HG03432 (cell line): ENCODE results near the gene SEZ6.

Experiments used
- ATAC-seq: cut with Tn5 transposase; IDR thresholded peaks from one replicate; pipeline ENCODE4 v1.9.1; 2021; ENCODE audit warnings: mild to moderate bottlenecking, moderate library complexity; ENCODE audit not compliant: unreplicated experiment

The SEZ6 gene, protein sequence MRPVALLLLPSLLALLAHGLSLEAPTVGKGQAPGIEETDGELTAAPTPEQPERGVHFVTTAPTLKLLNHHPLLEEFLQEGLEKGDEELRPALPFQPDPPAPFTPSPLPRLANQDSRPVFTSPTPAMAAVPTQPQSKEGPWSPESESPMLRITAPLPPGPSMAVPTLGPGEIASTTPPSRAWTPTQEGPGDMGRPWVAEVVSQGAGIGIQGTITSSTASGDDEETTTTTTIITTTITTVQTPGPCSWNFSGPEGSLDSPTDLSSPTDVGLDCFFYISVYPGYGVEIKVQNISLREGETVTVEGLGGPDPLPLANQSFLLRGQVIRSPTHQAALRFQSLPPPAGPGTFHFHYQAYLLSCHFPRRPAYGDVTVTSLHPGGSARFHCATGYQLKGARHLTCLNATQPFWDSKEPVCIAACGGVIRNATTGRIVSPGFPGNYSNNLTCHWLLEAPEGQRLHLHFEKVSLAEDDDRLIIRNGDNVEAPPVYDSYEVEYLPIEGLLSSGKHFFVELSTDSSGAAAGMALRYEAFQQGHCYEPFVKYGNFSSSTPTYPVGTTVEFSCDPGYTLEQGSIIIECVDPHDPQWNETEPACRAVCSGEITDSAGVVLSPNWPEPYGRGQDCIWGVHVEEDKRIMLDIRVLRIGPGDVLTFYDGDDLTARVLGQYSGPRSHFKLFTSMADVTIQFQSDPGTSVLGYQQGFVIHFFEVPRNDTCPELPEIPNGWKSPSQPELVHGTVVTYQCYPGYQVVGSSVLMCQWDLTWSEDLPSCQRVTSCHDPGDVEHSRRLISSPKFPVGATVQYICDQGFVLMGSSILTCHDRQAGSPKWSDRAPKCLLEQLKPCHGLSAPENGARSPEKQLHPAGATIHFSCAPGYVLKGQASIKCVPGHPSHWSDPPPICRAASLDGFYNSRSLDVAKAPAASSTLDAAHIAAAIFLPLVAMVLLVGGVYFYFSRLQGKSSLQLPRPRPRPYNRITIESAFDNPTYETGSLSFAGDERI

DNA sequence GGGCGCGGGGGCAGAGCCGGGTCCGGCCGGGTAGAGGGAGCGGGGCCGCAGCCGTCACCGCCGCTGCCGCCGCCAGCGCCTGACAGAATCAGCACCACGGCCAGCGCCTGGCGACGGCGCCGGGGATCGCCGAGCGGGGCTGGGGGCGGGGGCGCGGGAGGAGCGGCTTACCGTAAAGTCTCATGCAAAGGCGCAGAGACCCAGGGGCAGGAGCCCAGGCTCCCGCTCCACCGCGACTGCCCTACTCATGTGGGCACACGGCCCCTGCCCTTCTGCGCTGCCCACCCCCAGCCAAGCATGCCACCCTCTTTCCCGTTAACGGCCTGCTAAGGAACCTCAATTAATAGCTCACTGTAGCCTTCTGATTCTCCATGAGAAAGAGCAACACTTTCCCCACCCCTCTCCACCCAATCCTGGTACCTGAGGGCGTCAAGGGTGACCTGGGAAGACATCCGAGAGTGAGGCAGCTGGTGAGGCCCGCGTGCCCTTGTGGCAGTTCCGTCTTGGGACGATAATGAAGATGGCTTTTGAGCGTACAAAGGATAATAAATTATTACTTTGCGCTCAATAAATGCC, at the start of gene SEZ6:
Gene SEZ6 (minus strand): TSS at position 98 of the 576 bp plus-strand sequence. CDS start 164 bp downstream, outside the sequence.
- no peak for ATAC-seq

DNA sequence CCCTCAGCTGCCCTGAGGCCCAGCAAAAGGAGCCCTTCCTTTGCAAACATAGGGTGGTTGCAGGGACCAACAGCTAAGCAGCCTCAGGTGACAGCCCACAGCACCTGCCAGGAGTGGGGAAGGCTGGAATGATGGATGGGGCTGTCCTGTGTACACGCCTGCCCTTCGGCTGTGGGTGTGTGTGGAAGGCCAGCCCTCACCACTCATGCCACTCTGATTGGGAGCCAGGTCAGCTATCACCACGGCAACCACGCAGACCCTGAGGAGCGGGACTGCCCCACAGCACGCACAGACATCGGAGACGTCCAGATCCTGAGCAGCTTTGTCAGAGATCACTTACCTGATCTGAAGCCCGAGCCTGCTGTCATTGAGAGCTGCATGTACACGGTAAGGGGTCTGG, 49.0 kb upstream of the SEZ6 start:
- ATAC-seq, result no peak

DNA sequence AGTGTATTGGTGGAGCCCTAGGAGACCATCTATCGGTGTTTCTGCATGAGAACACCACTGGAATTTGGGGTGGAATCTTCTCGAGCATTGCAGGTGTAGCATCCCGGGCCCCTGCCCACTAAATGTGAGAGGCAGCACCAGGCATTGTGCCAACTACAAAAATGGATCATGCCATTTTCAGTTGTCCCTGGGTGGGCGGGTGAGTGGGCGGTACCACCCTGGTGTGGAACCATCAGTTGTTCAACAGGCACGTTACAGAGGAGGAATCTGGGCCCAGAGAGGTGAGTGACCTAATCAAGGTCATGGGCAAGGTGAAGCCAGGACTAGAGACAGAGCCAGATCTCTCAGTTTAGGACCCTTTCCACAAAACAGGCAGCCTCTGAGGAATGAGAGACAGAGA, 45.9 kb upstream of the SEZ6 start:
- ATAC-seq, result no peak

DNA sequence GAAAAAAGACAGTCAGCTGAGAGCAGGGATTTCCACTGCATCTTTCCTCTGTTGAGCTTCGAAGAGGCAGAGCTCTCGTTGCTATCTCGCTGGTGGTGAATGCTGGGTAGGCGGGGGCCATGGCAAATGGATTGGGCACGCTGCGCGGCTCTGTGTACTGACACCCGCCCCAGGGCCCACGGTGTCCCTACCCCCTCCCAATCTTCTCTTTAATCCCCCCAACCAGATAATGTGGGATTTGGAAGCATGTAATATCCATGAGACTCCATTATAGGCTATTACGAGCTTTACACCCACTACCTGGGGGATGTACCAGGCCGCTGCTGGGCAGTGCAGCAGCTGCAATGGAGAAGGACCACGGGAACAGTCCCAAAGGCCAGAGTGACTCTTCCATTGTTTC, 45.4 kb upstream of the SEZ6 start:
- ATAC-seq, result no peak

DNA sequence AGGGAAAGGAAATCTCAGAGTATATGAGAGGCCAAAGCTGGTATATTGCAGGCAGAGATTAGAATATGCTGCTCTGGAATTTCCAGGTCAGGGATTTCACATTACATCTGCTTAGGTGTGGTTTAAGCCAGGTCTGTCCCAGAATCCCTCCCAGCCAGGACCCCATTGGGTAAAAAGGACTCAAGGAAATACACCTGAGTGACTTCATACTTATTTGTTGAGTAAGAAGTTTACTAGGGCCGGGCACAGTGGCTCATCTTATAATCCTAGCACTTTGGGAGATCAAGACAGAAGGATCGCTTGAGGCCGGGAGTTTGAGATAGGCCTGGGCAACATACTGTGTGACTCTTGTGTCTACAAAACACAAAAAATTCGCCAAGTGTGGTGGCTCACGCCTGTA, 44.3 kb upstream of the SEZ6 start:
- no peak for ATAC-seq

DNA sequence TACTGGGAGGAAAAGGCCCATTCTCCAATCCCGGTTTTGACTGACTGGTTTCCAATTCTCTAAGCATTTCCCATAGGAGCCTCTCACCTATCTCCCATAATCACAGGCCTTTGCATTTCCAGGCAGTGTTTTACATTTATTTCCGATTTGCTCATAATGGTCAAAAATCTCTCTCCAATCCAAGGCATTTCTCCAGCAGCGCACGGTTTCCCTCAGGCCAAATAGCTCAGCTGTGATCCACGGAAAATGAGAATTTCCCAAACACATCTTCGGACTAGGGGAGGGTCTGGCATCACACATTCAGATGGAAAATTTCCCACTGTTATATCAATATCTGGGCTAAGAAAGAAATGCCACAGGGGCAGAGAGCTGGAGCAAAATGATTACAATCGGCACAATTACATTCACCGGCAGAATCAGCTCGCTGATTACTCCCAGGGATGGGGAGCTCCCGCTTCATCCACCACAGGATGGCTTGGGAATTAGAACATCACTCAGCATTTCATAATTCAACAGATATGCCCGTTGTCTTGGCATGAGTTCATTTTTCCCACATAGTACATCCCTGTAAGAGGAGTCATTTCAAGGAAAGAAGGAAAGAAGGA, 43.8 kb upstream of the SEZ6 start:
- ATAC-seq, result no peak

DNA sequence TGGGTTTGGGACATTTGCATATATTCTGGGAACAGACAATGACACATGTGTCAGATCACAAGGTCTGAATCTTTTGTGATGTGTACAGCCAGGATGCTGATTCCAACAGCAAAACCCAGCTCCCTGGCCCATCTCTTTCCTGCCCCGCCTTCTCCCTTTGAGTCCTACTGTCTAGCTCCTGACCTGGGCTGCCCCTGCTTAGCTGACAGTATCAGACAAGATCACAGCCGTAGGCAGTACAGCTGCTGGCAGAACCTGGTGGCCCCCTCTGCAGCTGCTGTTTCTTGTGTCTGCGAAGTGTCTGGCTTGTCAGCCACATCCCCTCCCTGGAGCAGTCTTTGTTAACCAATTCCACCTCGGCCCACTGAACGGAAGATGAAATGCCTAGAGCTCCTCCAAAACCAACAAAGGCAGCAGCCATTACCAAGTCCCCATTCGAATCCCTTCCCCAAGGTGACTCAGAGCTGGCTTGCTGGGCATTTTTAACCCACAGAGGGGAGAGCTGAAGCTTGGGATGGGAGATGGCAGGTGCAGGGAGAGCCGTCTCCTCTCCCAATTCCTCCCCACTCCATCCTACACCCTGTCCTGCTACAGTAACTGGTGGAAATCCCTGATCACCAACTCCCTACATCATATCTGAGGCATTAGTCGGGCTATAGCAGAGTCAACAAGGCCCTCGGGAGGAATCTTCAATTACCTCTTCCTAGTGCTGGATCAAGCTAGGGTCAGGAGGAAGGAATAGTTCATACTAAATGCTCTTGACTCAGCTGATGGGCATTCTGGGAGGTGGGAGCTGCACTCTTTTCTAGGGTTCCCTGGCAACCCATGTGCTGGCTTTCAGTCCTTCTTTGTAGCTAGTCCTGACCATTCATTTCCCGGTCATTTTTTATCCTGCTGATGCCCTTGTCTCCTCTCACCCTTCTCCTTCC, 42.9 kb upstream of the SEZ6 start:
- ATAC-seq, result no peak

DNA sequence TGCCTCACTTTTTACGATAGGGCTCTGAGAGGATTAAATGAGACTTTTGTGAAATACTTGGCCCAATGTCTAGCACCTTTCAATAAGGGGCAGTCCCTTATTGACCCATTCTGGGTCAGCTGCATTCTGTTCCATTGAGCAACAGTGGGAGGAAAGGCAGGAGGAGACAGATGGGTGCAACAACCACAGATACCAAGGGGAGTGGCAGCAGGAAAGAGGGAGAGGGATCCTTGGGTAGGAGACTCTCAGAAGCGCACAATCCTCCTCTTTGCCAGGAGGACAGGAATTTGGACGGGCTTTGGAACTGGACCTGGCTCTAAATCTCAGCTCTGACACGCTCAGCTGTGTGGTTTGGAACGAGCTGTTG, 40.6 kb upstream of the SEZ6 start:
- no peak for ATAC-seq

DNA sequence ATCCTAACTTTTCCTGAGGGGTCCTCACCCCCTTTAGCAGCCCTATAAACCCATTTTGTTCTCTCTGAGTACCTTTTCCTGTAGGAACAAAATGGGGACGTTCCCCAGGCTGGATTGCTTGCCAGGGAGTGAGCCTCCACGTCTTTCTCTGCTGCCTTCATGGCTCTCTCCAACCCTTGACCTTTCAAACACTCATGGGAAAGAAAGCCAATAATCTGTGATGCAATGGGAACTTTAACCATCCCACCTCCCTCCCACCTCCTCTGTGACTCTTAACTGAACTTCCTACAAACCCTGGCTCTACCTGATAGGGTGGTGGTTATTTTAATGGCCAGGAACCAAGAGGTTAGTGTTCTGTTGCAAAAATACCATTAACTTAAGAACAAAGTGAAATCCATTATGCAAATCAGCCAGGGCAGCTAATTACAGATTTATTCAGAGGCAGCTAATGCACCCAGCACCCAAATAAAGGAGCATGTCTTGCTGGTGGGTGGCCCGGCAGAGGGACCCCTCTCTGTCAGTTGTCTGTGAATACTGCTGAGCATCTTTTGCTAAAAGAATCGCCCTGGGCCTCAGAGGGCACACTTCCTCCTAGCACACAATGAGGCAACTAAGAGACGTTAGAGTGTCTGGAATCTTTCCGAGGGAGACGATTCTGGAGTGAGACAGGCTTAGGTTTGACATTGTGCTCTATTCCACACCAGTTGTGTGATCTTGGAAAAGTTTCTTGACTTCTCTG, 40.1 kb upstream of the SEZ6 start:
- ATAC-seq, result no peak

DNA sequence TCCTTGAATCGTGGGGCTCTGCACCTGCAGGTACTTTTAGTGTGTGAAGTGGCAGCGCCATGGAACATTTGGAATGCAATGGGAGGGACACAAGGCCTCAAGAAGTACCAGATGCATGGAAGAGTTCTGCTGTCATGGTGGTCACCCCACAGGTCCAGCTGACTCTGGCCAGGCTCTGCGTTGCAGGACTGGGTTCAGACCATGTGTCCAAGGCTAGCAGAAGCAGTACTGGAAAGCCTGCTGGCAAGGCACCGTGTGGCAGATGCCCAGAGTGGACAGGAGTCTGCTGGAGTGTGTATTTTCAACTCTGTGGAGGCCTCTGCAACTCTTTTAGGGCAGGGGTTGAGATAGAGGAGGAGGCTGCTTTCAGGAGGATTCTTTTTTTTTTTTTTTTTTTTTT, 39.2 kb upstream of the SEZ6 start:
- ATAC-seq, result no peak

DNA sequence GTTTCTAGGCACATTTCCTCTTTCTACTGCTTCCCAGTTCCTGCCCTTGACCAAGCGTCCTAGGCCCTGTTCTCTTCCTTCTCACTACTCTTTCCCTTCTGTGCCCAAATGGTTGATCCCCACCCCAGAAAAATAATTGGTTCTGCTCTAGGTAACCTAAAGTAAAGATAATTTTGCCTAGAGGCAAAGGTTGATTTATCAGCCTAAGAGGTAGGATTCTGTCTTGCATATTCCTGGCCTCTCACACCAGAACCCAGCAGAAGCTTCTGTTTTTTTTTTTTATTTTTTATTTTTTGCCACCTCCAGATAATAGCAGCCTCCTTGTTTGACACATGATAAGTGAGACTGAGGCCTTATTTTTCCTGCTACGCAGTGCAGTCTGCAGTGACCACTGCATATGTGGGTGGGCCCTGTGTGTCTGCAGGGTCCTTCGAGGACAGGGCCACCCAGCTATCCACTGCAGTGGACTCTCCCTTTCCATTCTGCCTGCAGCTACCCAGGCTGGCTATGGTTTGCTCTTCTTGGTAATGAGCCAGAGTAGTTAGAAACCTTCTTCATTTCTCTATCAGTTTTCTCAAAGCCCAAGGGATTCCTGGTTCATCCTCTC, 37.8 kb upstream of the SEZ6 start:
- ATAC-seq, result no peak

DNA sequence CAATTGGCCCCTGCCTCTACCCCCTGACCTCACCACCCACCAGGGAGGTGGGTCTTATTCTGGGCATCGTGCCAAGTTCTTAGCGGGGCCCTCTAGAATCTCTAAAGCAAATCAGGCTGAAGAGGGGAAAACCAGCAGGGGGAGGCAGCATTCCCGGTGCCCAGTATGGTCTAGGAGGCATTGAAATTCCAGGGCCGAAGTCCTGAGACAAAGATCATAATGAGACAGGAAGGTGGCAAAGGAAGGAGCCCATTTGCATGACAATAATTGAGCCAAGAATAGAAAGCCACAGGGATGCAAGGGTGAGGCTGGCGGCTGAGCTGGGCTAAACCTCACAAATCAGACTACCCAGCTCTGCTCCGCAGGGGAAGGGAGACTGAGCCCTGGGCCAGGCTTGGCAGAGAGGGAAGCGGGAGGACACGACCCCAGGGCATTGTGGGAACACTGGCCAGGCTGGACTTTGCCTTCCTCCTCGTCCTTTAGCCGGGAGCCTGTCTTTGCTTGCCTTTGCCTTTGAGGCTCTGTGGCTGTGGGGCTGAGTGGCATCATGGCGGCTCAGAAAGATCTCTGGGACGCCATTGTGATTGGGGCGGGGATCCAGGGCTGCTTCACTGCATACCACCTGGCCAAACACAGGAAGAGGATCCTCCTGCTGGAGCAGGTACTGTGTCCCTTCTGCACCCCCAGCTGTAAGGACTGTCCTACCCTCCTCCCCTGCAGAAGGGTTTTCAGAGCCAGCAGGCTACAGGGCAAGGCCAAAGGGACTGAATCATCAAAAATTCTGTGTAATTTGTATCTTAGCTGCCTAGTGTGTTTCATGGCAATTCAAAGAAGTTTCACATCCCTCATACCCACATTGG, 37.1 kb upstream of the SEZ6 start, which contains the start of gene PIPOX:
Gene PIPOX (plus strand): TSS at position 463 of the 860 bp plus-strand sequence. CDS start 85 bp downstream, at position 548.
- ATAC-seq, result no peak

DNA sequence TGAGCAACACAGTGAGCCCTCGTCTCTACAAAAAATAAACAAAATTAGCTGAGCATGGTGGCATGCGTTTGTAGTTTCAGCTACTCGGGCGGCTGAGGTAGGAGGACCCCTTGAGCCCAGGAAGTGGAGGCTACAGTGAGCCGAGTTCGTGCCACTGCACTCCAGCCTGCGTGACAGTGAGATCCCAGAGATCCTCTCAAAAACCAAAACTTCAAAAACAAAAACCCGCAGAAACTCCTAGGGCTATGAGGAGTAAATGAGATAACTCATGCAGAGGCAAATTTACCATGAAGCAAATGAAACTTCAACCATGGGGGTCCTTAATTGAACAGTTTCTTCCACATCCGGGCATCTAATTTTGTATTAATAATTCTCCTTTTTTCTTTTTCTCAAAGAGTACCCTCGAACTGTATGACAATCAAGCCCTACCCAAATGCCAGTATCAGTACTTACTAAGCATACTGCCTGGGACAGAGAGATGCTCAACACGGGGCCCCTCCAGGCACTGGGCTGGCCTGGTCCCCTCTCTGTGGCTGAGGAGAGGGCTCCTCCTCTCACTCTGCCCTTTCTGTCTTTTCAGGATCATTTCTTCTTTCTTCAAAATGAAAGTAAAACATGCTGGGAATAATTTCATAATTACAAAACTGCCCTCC, 36.3 kb upstream of the SEZ6 start:
- ATAC-seq, result no peak

DNA sequence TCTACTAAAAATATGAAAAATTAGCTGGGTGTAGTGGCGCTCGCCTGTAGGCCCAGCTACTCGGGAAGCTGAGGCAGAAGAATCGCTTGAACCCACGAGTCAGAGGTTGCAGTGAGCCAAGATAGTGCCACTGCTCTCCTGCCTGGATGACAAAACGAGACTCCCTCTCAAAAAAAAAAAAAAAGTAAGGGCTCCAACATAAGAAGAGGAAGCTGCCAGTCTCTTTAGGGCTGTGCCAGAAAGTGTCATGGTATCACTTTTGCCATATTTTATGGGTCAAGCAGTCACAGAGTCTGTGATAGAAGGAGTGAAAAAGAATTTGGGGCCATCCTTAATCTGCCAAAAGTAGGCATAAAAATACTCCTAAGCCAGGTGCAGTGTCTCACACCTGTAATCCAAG, 35.7 kb upstream of the SEZ6 start:
- no peak for ATAC-seq

DNA sequence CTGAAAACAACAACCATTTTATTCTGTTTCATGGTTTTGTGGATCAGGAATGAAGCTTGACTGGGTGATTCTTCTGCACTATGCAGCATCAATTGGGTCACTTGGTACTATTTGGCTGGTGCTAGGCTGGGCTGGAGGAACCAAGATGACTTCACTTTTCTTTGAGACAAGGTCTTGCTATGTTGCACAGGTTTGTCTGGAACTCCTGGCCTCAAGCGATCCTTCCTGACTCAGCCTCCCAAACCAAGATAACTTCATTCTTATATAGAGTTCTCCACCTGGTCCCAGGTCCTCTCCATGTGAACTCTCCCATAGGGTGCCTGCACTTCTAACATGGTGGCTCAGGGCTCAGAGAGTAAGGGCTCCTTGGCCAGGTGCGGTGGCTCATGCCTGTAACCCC, 35.3 kb upstream of the SEZ6 start:
- no peak for ATAC-seq

DNA sequence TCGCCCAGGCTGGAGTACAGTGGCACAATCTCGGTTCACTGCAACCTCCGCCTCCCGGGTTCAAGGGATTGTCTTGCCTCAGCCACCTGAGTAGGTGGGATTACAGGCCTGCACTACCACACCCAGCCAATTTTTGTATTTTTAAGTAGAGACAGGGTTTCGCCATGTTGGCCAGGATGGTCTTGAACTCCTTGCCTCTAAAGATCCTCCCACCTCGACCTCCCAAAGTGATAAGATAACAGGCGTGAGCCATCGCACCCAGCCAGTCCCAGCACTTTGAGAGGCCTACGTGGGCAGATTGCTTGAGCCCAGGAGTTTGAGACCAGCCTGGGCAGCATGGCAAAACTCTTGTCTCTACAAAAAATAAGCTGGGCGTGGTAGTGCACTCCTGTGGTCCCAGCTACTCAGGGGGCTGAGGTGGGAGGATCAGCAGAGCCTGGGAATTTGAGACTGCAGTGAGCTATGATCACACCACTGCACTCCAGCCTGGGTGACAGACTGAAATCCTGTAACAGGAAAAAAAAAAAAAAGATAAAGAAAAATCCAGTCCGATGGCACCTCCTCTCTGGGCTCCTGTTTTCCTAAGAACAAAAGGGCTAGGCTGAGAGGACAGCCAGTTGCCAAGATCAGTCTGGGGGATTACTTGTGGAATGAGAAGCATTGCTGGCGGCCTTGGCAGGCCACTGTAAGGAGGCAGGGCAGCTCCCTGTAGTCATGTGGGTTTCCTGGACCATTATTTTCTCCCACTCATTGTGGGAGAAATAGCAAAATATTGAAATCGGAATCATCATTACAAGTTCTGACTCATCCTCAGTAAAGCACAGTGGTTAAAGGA, 34.1 kb upstream of the SEZ6 start:
- no peak for ATAC-seq
